ENCODE results near the gene HOXD11.

DNA sequence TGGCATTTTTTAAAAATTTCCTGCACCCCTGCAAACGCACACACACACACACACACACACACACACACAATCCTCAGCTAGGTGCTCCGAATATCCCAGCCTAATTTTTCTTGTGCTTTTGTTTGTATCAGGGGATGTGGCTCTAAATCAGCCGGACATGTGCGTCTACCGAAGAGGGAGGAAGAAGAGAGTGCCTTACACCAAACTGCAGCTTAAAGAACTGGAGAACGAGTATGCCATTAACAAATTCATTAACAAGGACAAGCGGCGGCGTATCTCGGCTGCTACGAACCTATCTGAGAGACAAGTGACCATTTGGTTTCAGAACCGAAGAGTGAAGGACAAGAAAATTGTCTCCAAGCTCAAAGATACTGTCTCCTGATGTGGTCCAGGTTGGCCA lies 12.7 kb upstream of the HOXD11 start:
- no peak for TF ChIP-seq MAX (IDR thresholded peaks at IDR 0.05)
- TF ChIP-seq RAD21 (IDR thresholded peaks at IDR 0.05; ENCODE audit: low read depth) = no peak
- no peak for TF ChIP-seq TCF12 (IDR thresholded peaks at IDR 0.05; ENCODE audit: low read depth)
- no peak for TF ChIP-seq TAF1 (IDR thresholded peaks at IDR 0.05; ENCODE audit: low read depth)
- TF ChIP-seq EGR1 (IDR thresholded peaks at IDR 0.05) = no peak
- no peak for TF ChIP-seq EP300 (IDR thresholded peaks at IDR 0.05; ENCODE audit: borderline replicate concordance)
- no peak for TF ChIP-seq CREB1 (IDR thresholded peaks at IDR 0.05; ENCODE audit: low read depth)
- TF ChIP-seq FOXM1 (IDR thresholded peaks at IDR 0.05; ENCODE audit: borderline replicate concordance, low read depth) = no peak
- TF ChIP-seq CEBPB (IDR thresholded peaks at IDR 0.05) = no peak
- no peak for TF ChIP-seq ZBTB7A (IDR thresholded peaks at IDR 0.05; ENCODE audit: low read depth)
- TF ChIP-seq REST (IDR thresholded peaks at IDR 0.05; ENCODE audit: low read depth) = no peak
- no peak for TF ChIP-seq YY1 (IDR thresholded peaks at IDR 0.05; ENCODE audit: low read depth)
- no peak for TF ChIP-seq USF1 (IDR thresholded peaks at IDR 0.05)

Data from Ishikawa (cell line).